Common myeloid progenitor, CD34-positive (primary cell): ENCODE results near the gene RPUSD3.
"Not testable (repeated sequence)": the region's sequence is repeated elsewhere in the genome, so short reads cannot be mapped to it uniquely, and the experiment has no call there.

Source experiments
- CTCF ChIA-PET: fragments of 350-600 bp; sonication (Branson Sonifier 250); formaldehyde crosslinking; loops from one replicate; lab custom pipeline; 2021; ENCODE audit warnings: antibody characterized with exemption; lab: Charles Lee
- POLR2A ChIA-PET: fragments of 350-600 bp; sonication (Branson Sonifier 250); formaldehyde crosslinking; loops from one replicate; lab custom pipeline; 2021; ENCODE audit warnings: antibody characterized with exemption; lab: Charles Lee
- DNase-seq, 3 donors: peaks; one replicate each; pipeline versions ENCODE4 v3.0.0 to v3.0.0-alpha.2; 2013
- H3K27ac ChIP-seq, 2 experiments: 1 replicate in 1 of 2; 2 replicates in 1 of 2; pipeline ENCODE4 v1.7.0; 2013; ENCODE audit warnings: inconsistent platforms in 2 of 2, low read length in 2 of 2, mild to moderate bottlenecking in 2 of 2, low read depth in 1 of 2, moderate library complexity in 1 of 2; ENCODE audit not compliant: severe bottlenecking in 2 of 2, insufficient read depth in 1 of 2, poor library complexity in 1 of 2
- H3K27me3 ChIP-seq, 5 experiments: replicated peaks in 2 of 5; 1 replicate in 3 of 5; 2 replicates in 2 of 5; pipeline versions ENCODE4 v1.6.1 to v1.7.0; 2013; ENCODE audit warnings: low read length in 4 of 5, mild to moderate bottlenecking in 2 of 5, moderate library complexity in 2 of 5, inconsistent platforms in 1 of 5; ENCODE audit not compliant: insufficient read depth in 5 of 5, control insufficient read depth in 4 of 5
- H3K36me3 ChIP-seq, 4 experiments: 1 replicate in 2 of 4; 2 replicates in 2 of 4; pipeline versions ENCODE4 v1.6.1 to v1.7.0; 2013; ENCODE audit warnings: low read length in 3 of 4, control low read depth in 1 of 4, mild to moderate bottlenecking in 1 of 4; ENCODE audit not compliant: control insufficient read depth in 4 of 4, insufficient read depth in 4 of 4
- H3K4me1 ChIP-seq, 4 experiments: 1 replicate in 3 of 4; 2 replicates in 1 of 4; pipeline versions ENCODE4 v1.6.1 to v1.7.1; 2013; ENCODE audit warnings: low read length in 3 of 4, mild to moderate bottlenecking in 3 of 4, control low read depth in 1 of 4, inconsistent platforms in 1 of 4, moderate library complexity in 1 of 4; ENCODE audit not compliant: control insufficient read depth in 4 of 4, insufficient read depth in 4 of 4; ENCODE audit errors: control extremely low read depth in 1 of 4
- H3K4me3 ChIP-seq, 7 experiments: 1 replicate in 4 of 7; 2 replicates in 3 of 7; pipeline versions ENCODE4 v1.5.1 to v1.7.0; 2013; ENCODE audit warnings: mild to moderate bottlenecking in 7 of 7, low read length in 6 of 7, moderate library complexity in 6 of 7, inconsistent platforms in 2 of 7, low read depth in 2 of 7, control low read depth in 1 of 7; ENCODE audit not compliant: insufficient read depth in 4 of 7, control insufficient read depth in 1 of 7; ENCODE audit errors: extremely low read depth in 1 of 7
- H3K9me3 ChIP-seq, 5 experiments: 1 replicate in 4 of 5; 2 replicates in 1 of 5; pipeline versions ENCODE4 v1.6.1 to v1.7.1; 2013; ENCODE audit warnings: low read length in 4 of 5, mild to moderate bottlenecking in 2 of 5, inconsistent platforms in 1 of 5, low read depth in 1 of 5, moderate library complexity in 1 of 5; ENCODE audit not compliant: control insufficient read depth in 4 of 5, insufficient read depth in 2 of 5; ENCODE audit errors: control extremely low read depth in 1 of 5
- WGBS: methylation state at CpG from one replicate; pipeline ENCODE4 v1.1.5; 2013; ENCODE audit not compliant: insufficient coverage; 5-methylcytosine and 5-hydroxymethylcytosine counted together

Gene RPUSD3

DNA sequence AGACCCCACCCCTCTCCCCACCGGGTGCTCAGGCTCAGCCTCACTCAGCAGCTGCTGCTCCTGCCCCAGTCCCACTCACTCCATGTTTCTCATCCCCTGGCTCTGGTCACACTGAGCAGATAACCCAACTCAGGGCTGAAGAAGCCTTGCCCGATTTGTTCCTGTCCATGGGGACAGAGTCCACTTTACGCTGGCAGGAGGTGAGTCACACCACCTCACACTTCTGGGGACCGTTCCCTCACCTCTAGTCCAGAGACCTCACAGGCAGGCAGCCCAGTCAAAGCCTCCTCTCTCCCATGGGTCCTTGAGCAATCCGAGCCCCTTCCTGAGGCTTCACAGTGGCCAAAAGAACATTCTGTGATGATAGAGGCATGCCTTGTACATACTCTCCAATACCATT is 34.9 kb upstream of the RPUSD3 start:
- no peak for DNase-seq
- no peaks in the 10 kb centered on the region for H3K36me3 ChIP-seq
- H3K9me3 ChIP-seq, result no peaks in the 10 kb centered on the region
- H3K4me3 ChIP-seq, result no peak overlapping the region
- H3K27me3 ChIP-seq, result no peaks in the 10 kb centered on the region
- POLR2A ChIA-PET, result no interaction called here
- 85% methylated on average over 3 of the region's 5 CpGs for WGBS
- no peak overlapping the region for H3K27ac ChIP-seq
- CTCF ChIA-PET, result interaction anchor here (1.0 to 1.5 kb wide), 2 partner anchors 15 to 24 kb away, joined by 3 to 4 read pairs; partner anchors contain the start of gene IL17RE
- no peaks in the 10 kb centered on the region for H3K4me1 ChIP-seq

GRCh38 chr3:9876991-9877390 is 33.2 kb upstream of the RPUSD3 start:
- Histone ChIP-seq H3K27me3 (no peaks in the 10 kb centered on the region), H3K4me1 (no peaks in the 10 kb centered on the region), H3K27ac (no peak overlapping the region), H3K9me3 (no peaks in the 10 kb centered on the region), H3K4me3 (no peak overlapping the region), H3K36me3 (no peaks in the 10 kb centered on the region)
- ChIA-PET POLR2A (no interaction called here), CTCF (interaction anchor here (1.1 to 1.3 kb wide), 2 partner anchors 16 to 56 kb away, joined by 3 read pairs; no protein-coding TSS in a partner anchor)
- 93% methylated on average over 11 of the region's 12 CpGs for WGBS
- DNase-seq, result peak in 2 of 3 donors; percentile 40 to 46

DNA sequence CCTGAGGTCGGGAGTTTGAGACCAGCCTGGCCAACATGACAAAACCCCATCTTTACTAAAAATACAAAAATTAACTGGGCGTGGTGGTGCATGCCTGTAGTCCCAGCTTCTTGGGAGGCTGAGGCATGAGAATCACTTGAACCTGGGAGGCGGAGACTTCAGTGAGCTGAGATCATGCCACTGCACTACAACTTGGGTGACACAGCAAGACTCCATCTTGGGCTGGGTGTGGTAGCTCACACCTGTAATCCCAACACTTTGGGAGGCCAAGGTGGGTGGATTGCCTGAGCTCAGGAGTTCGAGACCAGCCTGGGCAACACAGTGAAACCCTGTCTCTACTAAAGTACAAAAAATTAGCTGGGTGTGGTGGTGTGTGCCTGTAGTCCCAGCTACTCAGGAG is 32.4 kb upstream of the RPUSD3 start:
- CTCF ChIA-PET, result interaction anchor here (1.3 kb wide), 1 partner anchor 56 kb away, joined by 3 read pairs; no protein-coding TSS in a partner anchor
- H3K4me3 ChIP-seq, H3K36me3 ChIP-seq, H3K9me3 ChIP-seq, H3K4me1 ChIP-seq, POLR2A ChIA-PET, DNase-seq, H3K27ac ChIP-seq, H3K27me3 ChIP-seq: not testable (repeated sequence)
- 100% methylated on average over 2 of the region's 4 CpGs for WGBS

DNA sequence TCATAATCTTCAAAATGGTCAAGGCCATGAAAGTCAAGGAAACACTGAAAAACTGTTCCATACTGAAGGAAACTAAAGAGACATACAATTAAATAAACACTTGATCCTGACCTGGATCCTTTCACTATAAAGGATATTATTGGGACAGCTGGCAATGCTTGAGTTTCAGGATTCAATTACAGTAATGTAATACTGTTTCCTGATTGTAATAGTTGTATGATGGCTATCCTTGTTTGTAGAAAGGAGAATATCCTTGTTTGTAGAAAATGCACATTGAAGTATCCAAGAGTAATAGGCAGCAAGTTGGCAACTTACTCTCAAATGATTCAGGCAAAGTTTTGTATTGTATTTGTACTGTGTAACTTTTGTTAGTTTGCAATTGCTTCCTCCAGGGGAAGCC is 31.6 kb upstream of the RPUSD3 start:
- CTCF ChIA-PET, result no interaction called here

DNA sequence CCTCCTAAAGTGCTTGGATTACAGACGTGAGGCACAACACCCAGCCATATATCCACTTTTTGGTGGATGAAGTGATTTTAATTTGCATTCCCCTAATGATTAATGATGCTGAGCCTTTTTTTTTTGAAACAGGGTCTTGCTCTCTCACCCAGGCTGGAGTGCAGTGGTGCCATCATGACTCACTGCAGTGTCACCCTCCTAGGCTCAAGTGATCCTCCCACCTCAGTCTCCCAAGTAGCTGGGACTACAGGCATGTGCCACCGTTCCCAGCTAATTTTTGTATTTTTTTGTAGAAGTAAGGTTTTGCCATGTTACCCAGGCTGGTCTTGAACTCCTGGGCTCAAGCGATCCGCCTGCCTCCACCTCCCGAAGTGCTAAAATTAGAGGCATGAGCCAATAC is 28.3 kb upstream of the RPUSD3 start:
- 86% methylated on average over 4 of the region's 5 CpGs for WGBS
- H3K36me3 ChIP-seq, DNase-seq, H3K9me3 ChIP-seq, H3K4me3 ChIP-seq, POLR2A ChIA-PET, H3K27me3 ChIP-seq, H3K4me1 ChIP-seq, CTCF ChIA-PET, H3K27ac ChIP-seq: not testable (repeated sequence)

More for the DNA sequence above, 31.6 kb upstream of the RPUSD3 start:
- Histone ChIP-seq H3K4me1 (peaks cover 0 to 4% (median 0%) of the 10 kb centered on the region in 4 experiments), H3K27ac (no peak overlapping the region), H3K36me3 (no peaks in the 10 kb centered on the region), H3K4me3 (no peak overlapping the region), H3K27me3 (no peaks in the 10 kb centered on the region), H3K9me3 (no peaks in the 10 kb centered on the region)
- no peak for DNase-seq
- POLR2A ChIA-PET, result no interaction called here

GRCh38 chr3:9870978-9871377 is 27.2 kb upstream of the RPUSD3 start:
- CTCF ChIA-PET, result interaction anchor here (0.6 kb wide), 1 partner anchor 93 kb away, joined by 3 read pairs; no protein-coding TSS in a partner anchor
- POLR2A ChIA-PET, result no interaction called here
- DNase-seq, result no peak
- Histone ChIP-seq H3K27me3 (no peaks in the 10 kb centered on the region), H3K4me3 (no peak overlapping the region), H3K4me1 (peaks cover 0 to 4% (median 0%) of the 10 kb centered on the region in 4 experiments), H3K9me3 (no peaks in the 10 kb centered on the region), H3K36me3 (no peaks in the 10 kb centered on the region), H3K27ac (no peak overlapping the region)
- no CpG with 5 or more reads among the region's 1 CpG for WGBS

DNA sequence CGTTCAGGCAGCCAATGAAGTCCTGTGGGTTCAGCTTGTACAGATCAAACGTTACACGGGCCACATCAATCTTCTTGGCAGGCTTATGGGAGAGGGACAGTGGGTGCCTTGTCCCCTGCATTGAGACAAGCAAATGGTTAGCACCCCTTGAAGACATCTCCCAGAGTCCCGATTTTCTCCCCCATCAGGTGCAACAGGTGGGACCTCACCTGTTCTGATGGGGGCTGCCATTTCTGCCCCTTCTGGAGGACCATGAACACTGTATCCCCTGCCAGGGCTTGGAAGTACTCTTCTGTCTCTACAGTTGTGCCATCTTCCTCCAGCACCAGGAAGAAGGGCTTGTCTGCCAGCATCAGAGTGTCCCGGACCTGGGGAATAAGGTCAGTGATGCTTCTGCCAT is 26.1 kb upstream of the RPUSD3 start:
- 96% methylated on average over 5 of the region's 5 CpGs for WGBS
- H3K4me1 ChIP-seq, result peaks cover 0 to 4% (median 0%) of the 10 kb centered on the region in 4 experiments
- ChIA-PET CTCF (no interaction called here), POLR2A (no interaction called here)
- no peaks in the 10 kb centered on the region for H3K27me3 ChIP-seq
- DNase-seq, result no peak
- H3K36me3 ChIP-seq, result no peaks in the 10 kb centered on the region
- no peaks in the 10 kb centered on the region for H3K9me3 ChIP-seq
- no peak overlapping the region for H3K4me3 ChIP-seq
- H3K27ac ChIP-seq, result no peak overlapping the region
